WTC11 (cell line): Measurements from ENCODE around the gene DOCK1. TPM values are rescaled to one million over a fixed set of nuclear protein-coding genes. Genes with fewer than 3 reads are reported as not detected.

Experiments
- ATAC-seq: fragments of 200-7000 bp; cut with Tn5 transposase; 2 replicates; pipeline ENCODE4 v1.10.0; 2021; ENCODE audit warnings: mild to moderate bottlenecking, moderate library complexity
- CTCF ChIA-PET: fragments of 300-600 bp; sonication (Branson Sonifier 250); formaldehyde crosslinking; loops from one replicate; lab custom pipeline; 2021; ENCODE audit warnings: antibody characterized with exemption; lab: Charles Lee
- POLR2A ChIA-PET: fragments of 350-600 bp; sonication (Branson Sonifier 250); formaldehyde crosslinking; loops from one replicate; lab custom pipeline; 2021; ENCODE audit warnings: antibody characterized with exemption; lab: Charles Lee
- DNase-seq: peaks from one replicate; pipeline ENCODE4 v3.0.0; 2021; ENCODE audit warnings: low spot score
- H3K27ac Mint-ChIP-seq: 2 replicates; pipeline ENCODE4 v1.8.0; 2021; ENCODE audit warnings: mixed read lengths
- H3K27me3 Mint-ChIP-seq: 2 replicates; pipeline ENCODE4 v1.8.0; 2021; ENCODE audit warnings: low read depth, mild to moderate bottlenecking, moderate library complexity, mixed read lengths
- H3K36me3 Mint-ChIP-seq: 2 replicates; pipeline ENCODE4 v1.8.0; 2021; ENCODE audit warnings: mixed read lengths
- H3K4me1 Mint-ChIP-seq: 2 replicates; pipeline ENCODE4 v1.8.0; 2022; ENCODE audit warnings: mixed read lengths
- H3K4me3 Mint-ChIP-seq: 2 replicates; pipeline ENCODE4 v1.8.0; 2021; ENCODE audit warnings: mild to moderate bottlenecking, moderate library complexity, mixed read lengths
- H3K9me3 Mint-ChIP-seq: 2 replicates; pipeline ENCODE4 v1.8.0; 2021; ENCODE audit warnings: mixed read lengths
- CBFB ChIP-seq: sonication (generic); formaldehyde crosslinking; IDR thresholded peaks from 2 replicates; pipeline ENCODE4 v1.8.1; 2022; ENCODE audit warnings: mild to moderate bottlenecking, low read depth, missing genetic modification reagents
- CREB1 ChIP-seq: sonication (generic); formaldehyde crosslinking; IDR thresholded peaks from 2 replicates; pipeline ENCODE4 v1.8.0; 2023; ENCODE audit warnings: mild to moderate bottlenecking, missing genetic modification reagents
- ETV6 ChIP-seq: sonication (generic); formaldehyde crosslinking; IDR thresholded peaks from 2 replicates; pipeline ENCODE4 v1.8.1; 2022; ENCODE audit warnings: mild to moderate bottlenecking, missing genetic modification reagents
- GTF2I ChIP-seq: fragments of 250-450 bp; sonication (Bioruptor Pico); conservative IDR thresholded peaks from 2 replicates; pipeline ENCODE4 v1.4.0; 2021; ENCODE audit warnings: mild to moderate bottlenecking
- JUN ChIP-seq: sonication (generic); formaldehyde crosslinking; IDR thresholded peaks from 2 replicates; pipeline ENCODE4 v1.8.0; 2023; ENCODE audit warnings: mild to moderate bottlenecking, missing genetic modification reagents
- KAT7 ChIP-seq: sonication (generic); formaldehyde crosslinking; IDR thresholded peaks from 2 replicates; pipeline ENCODE4 v1.8.1; 2023; ENCODE audit warnings: missing genetic modification reagents, mild to moderate bottlenecking, borderline replicate concordance
- NR2C2 ChIP-seq: sonication (generic); formaldehyde crosslinking; IDR thresholded peaks from 2 replicates; pipeline ENCODE4 v1.8.0; 2022; ENCODE audit warnings: mild to moderate bottlenecking, missing genetic modification reagents
- SP1 ChIP-seq: sonication (generic); formaldehyde crosslinking; conservative IDR thresholded peaks from 2 replicates; pipeline ENCODE4 v1.8.1; 2022; ENCODE audit warnings: missing genetic modification reagents
- ZBTB21 ChIP-seq: sonication (generic); formaldehyde crosslinking; IDR thresholded peaks from 2 replicates; pipeline ENCODE4 v1.8.1; 2023; ENCODE audit warnings: mild to moderate bottlenecking, missing genetic modification reagents, borderline replicate concordance
- ZNF219 ChIP-seq: sonication (generic); formaldehyde crosslinking; IDR thresholded peaks from 2 replicates; pipeline ENCODE4 v1.8.0; 2023; ENCODE audit warnings: missing genetic modification reagents, mild to moderate bottlenecking, borderline replicate concordance
- ZNF232 ChIP-seq: sonication (generic); formaldehyde crosslinking; IDR thresholded peaks from 2 replicates; pipeline ENCODE4 v1.8.0; 2022; ENCODE audit warnings: mild to moderate bottlenecking, missing genetic modification reagents
- ZNF263 ChIP-seq: sonication (generic); formaldehyde crosslinking; IDR thresholded peaks from 2 replicates; pipeline ENCODE4 v1.8.1; 2022; ENCODE audit warnings: low read depth, mild to moderate bottlenecking, moderate library complexity, missing genetic modification reagents
- ZNF396 ChIP-seq: fragments of 250-450 bp; sonication (Bioruptor Pico); IDR thresholded peaks from 2 replicates; pipeline ENCODE4 v1.8.0; 2021; ENCODE audit warnings: mild to moderate bottlenecking, moderate library complexity, borderline replicate concordance
- ZNF671 ChIP-seq: fragments of 250-450 bp; sonication (Bioruptor Pico); IDR thresholded peaks from 2 replicates; pipeline ENCODE4 v1.8.0; 2021; ENCODE audit warnings: mild to moderate bottlenecking
- total RNA-seq: library from RNA; stranded (reverse); gene quantifications from 3 replicates; pipeline ENCODE4 v1.2.3, GENCODE V29; 2021
- TF ChIP-seq, protein P1 (sequence below): fragments of 200-600 bp; IDR thresholded peaks from 2 replicates; pipeline ENCODE4 v1.8.0; 2022; ENCODE audit warnings: antibody characterized with exemption
- TF ChIP-seq, protein P2 (sequence below): sonication (generic); formaldehyde crosslinking; IDR thresholded peaks from 2 replicates; pipeline ENCODE4 v1.8.1; 2022; ENCODE audit warnings: missing genetic modification reagents, borderline replicate concordance
- TF ChIP-seq, protein P3 (sequence below): sonication (generic); formaldehyde crosslinking; IDR thresholded peaks from 2 replicates; pipeline ENCODE4 v1.8.1; 2023; ENCODE audit warnings: mild to moderate bottlenecking, missing genetic modification reagents, borderline replicate concordance
- TF ChIP-seq, protein P4 (sequence below): sonication (generic); formaldehyde crosslinking; IDR thresholded peaks from 2 replicates; pipeline ENCODE4 v1.8.1; 2022; ENCODE audit warnings: mild to moderate bottlenecking, missing genetic modification reagents, moderate library complexity, borderline replicate concordance
- TF ChIP-seq, protein P5 (sequence below): fragments of 250-450 bp; sonication (Bioruptor Pico); IDR thresholded peaks from 2 replicates; pipeline ENCODE4 v1.9.0; 2021; ENCODE audit warnings: mild to moderate bottlenecking
- TF ChIP-seq, protein P6 (sequence below): fragments of 250-450 bp; sonication (Bioruptor Pico); IDR thresholded peaks from 2 replicates; pipeline ENCODE4 v1.9.0; 2021; ENCODE audit warnings: moderate library complexity, mild to moderate bottlenecking, inconsistent platforms, borderline replicate concordance

DOCK1 gene
- total RNA-seq, 1 experiment from 2014 or later = 52.1 TPM

DNA sequence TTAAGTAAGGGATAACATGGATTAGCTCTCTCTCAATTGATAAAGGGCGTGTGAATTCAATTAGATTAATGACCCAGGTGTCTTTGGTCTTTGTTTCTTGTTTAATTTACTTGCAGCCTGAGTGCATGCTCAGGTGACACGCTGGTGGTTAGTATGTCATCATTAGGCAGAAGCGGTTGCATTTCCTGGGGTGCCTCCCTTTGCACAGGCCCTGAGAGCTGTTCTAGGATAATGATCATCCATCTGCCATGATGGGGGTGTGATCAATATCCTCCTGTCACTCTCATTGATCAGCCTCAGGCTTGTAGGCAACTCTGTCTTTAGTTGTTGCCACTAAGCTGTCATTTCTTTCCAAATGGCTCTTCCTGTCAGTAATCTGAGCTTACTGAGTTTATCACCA is 544.3 kb downstream of the DOCK1 start:
- H3K4me3 Mint-ChIP-seq = no peak overlapping the region

DNA sequence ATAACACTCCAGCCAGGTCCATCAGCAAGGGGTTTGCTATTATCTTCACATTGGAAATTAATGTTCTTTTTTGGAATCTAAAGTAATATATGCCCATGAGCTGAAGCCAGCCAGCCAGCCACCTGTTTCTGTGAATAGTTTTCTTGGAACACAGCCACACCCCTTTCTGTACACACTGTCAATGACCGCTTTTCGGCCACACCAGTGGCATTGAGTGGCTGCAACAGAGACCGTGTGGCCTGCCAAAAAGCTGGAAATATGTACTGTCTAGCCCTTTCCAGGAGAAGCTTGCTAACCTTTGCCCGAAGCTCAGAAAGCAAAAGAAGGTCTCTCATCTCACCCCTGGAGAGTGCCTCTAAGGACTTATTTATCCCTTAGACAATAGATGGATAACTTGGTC is 545.4 kb downstream of the DOCK1 start:
- TF ChIP-seq NR2C2 (CRISPR knock-in tag) (no peak), CBFB (CRISPR knock-in tag) (no peak), ETV6 (CRISPR knock-in tag) (no peak), ZNF263 (CRISPR knock-in tag) (no peak), ZNF219 (CRISPR knock-in tag) (no peak), ZNF232 (no peak), ZBTB21 (no peak), ZNF671 (no peak)
- TF ChIP-seq, protein P1, sequence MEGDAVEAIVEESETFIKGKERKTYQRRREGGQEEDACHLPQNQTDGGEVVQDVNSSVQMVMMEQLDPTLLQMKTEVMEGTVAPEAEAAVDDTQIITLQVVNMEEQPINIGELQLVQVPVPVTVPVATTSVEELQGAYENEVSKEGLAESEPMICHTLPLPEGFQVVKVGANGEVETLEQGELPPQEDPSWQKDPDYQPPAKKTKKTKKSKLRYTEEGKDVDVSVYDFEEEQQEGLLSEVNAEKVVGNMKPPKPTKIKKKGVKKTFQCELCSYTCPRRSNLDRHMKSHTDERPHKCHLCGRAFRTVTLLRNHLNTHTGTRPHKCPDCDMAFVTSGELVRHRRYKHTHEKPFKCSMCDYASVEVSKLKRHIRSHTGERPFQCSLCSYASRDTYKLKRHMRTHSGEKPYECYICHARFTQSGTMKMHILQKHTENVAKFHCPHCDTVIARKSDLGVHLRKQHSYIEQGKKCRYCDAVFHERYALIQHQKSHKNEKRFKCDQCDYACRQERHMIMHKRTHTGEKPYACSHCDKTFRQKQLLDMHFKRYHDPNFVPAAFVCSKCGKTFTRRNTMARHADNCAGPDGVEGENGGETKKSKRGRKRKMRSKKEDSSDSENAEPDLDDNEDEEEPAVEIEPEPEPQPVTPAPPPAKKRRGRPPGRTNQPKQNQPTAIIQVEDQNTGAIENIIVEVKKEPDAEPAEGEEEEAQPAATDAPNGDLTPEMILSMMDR = no peak
- TF ChIP-seq, protein P2, sequence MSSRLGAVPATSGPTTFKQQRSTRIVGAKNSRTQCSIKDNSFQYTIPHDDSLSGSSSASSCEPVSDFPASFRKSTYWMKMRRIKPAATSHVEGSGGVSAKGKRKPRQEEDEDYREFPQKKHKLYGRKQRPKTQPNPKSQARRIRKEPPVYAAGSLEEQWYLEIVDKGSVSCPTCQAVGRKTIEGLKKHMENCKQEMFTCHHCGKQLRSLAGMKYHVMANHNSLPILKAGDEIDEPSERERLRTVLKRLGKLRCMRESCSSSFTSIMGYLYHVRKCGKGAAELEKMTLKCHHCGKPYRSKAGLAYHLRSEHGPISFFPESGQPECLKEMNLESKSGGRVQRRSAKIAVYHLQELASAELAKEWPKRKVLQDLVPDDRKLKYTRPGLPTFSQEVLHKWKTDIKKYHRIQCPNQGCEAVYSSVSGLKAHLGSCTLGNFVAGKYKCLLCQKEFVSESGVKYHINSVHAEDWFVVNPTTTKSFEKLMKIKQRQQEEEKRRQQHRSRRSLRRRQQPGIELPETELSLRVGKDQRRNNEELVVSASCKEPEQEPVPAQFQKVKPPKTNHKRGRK (CRISPR knock-in tag) = no peak
- TF ChIP-seq, protein P3, sequence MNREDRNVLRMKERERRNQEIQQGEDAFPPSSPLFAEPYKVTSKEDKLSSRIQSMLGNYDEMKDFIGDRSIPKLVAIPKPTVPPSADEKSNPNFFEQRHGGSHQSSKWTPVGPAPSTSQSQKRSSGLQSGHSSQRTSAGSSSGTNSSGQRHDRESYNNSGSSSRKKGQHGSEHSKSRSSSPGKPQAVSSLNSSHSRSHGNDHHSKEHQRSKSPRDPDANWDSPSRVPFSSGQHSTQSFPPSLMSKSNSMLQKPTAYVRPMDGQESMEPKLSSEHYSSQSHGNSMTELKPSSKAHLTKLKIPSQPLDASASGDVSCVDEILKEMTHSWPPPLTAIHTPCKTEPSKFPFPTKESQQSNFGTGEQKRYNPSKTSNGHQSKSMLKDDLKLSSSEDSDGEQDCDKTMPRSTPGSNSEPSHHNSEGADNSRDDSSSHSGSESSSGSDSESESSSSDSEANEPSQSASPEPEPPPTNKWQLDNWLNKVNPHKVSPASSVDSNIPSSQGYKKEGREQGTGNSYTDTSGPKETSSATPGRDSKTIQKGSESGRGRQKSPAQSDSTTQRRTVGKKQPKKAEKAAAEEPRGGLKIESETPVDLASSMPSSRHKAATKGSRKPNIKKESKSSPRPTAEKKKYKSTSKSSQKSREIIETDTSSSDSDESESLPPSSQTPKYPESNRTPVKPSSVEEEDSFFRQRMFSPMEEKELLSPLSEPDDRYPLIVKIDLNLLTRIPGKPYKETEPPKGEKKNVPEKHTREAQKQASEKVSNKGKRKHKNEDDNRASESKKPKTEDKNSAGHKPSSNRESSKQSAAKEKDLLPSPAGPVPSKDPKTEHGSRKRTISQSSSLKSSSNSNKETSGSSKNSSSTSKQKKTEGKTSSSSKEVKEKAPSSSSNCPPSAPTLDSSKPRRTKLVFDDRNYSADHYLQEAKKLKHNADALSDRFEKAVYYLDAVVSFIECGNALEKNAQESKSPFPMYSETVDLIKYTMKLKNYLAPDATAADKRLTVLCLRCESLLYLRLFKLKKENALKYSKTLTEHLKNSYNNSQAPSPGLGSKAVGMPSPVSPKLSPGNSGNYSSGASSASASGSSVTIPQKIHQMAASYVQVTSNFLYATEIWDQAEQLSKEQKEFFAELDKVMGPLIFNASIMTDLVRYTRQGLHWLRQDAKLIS (CRISPR knock-in tag) = no peak
- TF ChIP-seq, protein P4, sequence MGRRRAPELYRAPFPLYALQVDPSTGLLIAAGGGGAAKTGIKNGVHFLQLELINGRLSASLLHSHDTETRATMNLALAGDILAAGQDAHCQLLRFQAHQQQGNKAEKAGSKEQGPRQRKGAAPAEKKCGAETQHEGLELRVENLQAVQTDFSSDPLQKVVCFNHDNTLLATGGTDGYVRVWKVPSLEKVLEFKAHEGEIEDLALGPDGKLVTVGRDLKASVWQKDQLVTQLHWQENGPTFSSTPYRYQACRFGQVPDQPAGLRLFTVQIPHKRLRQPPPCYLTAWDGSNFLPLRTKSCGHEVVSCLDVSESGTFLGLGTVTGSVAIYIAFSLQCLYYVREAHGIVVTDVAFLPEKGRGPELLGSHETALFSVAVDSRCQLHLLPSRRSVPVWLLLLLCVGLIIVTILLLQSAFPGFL (CRISPR knock-in tag) = no peak
- peaks cover 11% of the 10 kb centered on the region for H3K4me1 Mint-ChIP-seq

More for the DNA sequence above, 544.3 kb downstream of the DOCK1 start:
- CTCF ChIA-PET = no interaction called here
- Mint-ChIP-seq H3K4me1 (peaks cover 11% of the 10 kb centered on the region), H3K9me3 (no peaks in the 10 kb centered on the region), H3K36me3 (peaks cover 36% of the 10 kb centered on the region), H3K27ac (no peak overlapping the region)
- no peak for ATAC-seq
- POLR2A ChIA-PET = no interaction called here
- TF ChIP-seq, protein P5, sequence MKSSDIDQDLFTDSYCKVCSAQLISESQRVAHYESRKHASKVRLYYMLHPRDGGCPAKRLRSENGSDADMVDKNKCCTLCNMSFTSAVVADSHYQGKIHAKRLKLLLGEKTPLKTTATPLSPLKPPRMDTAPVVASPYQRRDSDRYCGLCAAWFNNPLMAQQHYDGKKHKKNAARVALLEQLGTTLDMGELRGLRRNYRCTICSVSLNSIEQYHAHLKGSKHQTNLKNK (CRISPR knock-in tag) = no peak
- TF ChIP-seq JUN = no peak
- TF ChIP-seq, all 79 proteins: peak for 0
- no peak for DNase-seq
- no peaks in the 10 kb centered on the region for H3K27me3 Mint-ChIP-seq

DNA sequence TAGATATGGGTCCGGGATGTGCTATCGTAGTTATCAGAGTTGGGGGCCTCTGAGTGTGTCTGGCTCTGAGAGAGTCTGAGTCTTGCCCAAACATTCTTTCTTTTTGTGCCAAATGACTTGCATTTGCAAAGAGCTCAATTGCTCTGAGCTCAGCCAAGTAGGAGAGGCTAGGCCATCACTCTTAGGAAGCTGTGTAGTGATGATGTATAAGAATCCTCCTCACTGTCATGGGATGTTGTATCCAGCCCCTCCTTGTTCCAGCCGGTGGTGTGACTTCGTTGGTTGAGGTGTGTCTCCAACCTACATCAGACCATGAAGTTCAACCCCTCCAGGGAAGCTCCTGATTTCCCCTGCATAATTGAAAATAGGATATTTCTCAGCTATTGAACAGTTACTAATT is 546.4 kb downstream of the DOCK1 start:
- Mint-ChIP-seq H3K9me3 (peaks cover 11% of the 10 kb centered on the region), H3K36me3 (peaks cover 23% of the 10 kb centered on the region; the same call in 1 of the 2 replicates), H3K4me3 (no peak overlapping the region), H3K4me1 (peaks cover 10% of the 10 kb centered on the region), H3K27ac (no peak overlapping the region), H3K27me3 (no peaks in the 10 kb centered on the region)
- DNase-seq (no peak), ATAC-seq (no peak)
- POLR2A ChIA-PET = no interaction called here
- CTCF ChIA-PET = no interaction called here
- TF ChIP-seq ZNF671 = no peak
- TF ChIP-seq KAT7 (CRISPR knock-in tag) = no peak
- TF ChIP-seq, protein P6, sequence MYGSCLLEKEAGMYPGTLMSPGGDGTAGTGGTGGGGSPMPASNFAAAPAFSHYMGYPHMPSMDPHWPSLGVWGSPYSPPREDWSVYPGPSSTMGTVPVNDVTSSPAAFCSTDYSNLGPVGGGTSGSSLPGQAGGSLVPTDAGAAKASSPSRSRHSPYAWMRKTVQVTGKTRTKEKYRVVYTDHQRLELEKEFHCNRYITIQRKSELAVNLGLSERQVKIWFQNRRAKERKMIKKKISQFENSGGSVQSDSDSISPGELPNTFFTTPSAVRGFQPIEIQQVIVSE (CRISPR knock-in tag) = no peak
- no peak for TF ChIP-seq CREB1
- TF ChIP-seq SP1 (CRISPR knock-in tag) = no peak
- no peak for TF ChIP-seq ZNF396 (CRISPR knock-in tag)
- TF ChIP-seq, protein P4 (CRISPR knock-in tag) = no peak
- TF ChIP-seq GTF2I (CRISPR knock-in tag) = no peak

More for the DNA sequence above, 545.4 kb downstream of the DOCK1 start:
- peaks cover 25% of the 10 kb centered on the region for H3K36me3 Mint-ChIP-seq
- H3K27ac Mint-ChIP-seq = no peak overlapping the region
- POLR2A ChIA-PET = no interaction called here
- DNase-seq = no peak
- H3K4me3 Mint-ChIP-seq = no peak overlapping the region
- H3K27me3 Mint-ChIP-seq = no peaks in the 10 kb centered on the region
- CTCF ChIA-PET = no interaction called here
- H3K9me3 Mint-ChIP-seq = peaks cover 3% of the 10 kb centered on the region
- no peak for ATAC-seq
